Parathyroid adenoma (tissue), 2 donors: Measurements from ENCODE around the gene PSMB5.

Experiments
- H2AFZ ChIP-seq: fragments of 300-600 bp; sonication (generic); one replicate; pipeline ENCODE4 v1.7.0; 2017; ENCODE audit warnings: antibody characterized with exemption, mild to moderate bottlenecking
- H3K27ac ChIP-seq: fragments of 300-600 bp; sonication (generic); one replicate; pipeline ENCODE4 v1.7.0; 2017
- H3K27me3 ChIP-seq: fragments of 300-600 bp; sonication (generic); one replicate; pipeline ENCODE4 v1.7.0; 2017; ENCODE audit warnings: low read length; ENCODE audit not compliant: control insufficient read depth, insufficient read depth
- H3K36me3 ChIP-seq: fragments of 300-600 bp; sonication (generic); one replicate; pipeline ENCODE4 v1.7.0; 2017; ENCODE audit warnings: low read length; ENCODE audit not compliant: control insufficient read depth, insufficient read depth
- H3K4me1 ChIP-seq: fragments of 300-600 bp; sonication (generic); one replicate; pipeline ENCODE4 v1.7.0; 2017; ENCODE audit warnings: control low read depth
- H3K4me2 ChIP-seq: fragments of 300-600 bp; sonication (generic); one replicate; pipeline ENCODE4 v1.7.0; 2017; ENCODE audit warnings: low read length
- H3K4me3 ChIP-seq: fragments of 300-600 bp; sonication (generic); one replicate; pipeline ENCODE4 v1.7.0; 2017; ENCODE audit warnings: low read depth, low read length
- H3K79me2 ChIP-seq: fragments of 300-600 bp; sonication (generic); one replicate; pipeline ENCODE4 v1.7.0; 2017; ENCODE audit warnings: control low read depth
- H3K9ac ChIP-seq: fragments of 300-600 bp; sonication (generic); one replicate; pipeline ENCODE4 v1.7.0; 2017; ENCODE audit warnings: mild to moderate bottlenecking
- H3K9me3 ChIP-seq: fragments of 300-600 bp; sonication (generic); one replicate; pipeline ENCODE4 v1.7.0; 2017; ENCODE audit warnings: low read length; ENCODE audit not compliant: control insufficient read depth
- CTCF ChIP-seq: fragments of 300-600 bp; sonication (generic); IDR thresholded peaks from one replicate; pipeline ENCODE4 v1.7.0; 2017; ENCODE audit warnings: antibody characterized with exemption, mild to moderate bottlenecking
- donor health status: primary hyperparathyroidism.

The PSMB5 gene

GRCh38 chr14:23066855-23067744 is 32.4 kb upstream of the PSMB5 start:
- Histone ChIP-seq H3K4me2 (no peak overlapping the region), H3K9ac (no peak overlapping the region), H3K4me1 (peaks cover 17% of the 10 kb centered on the region), H3K27ac (no peak overlapping the region), H3K36me3 (no peaks in the 10 kb centered on the region), H3K27me3 (no peaks in the 10 kb centered on the region), H2AFZ (no peak overlapping the region), H3K79me2 (peaks cover 11% of the 10 kb centered on the region), H3K9me3 (no peaks in the 10 kb centered on the region), H3K4me3 (no peak overlapping the region)
- no peak for TF ChIP-seq CTCF

DNA sequence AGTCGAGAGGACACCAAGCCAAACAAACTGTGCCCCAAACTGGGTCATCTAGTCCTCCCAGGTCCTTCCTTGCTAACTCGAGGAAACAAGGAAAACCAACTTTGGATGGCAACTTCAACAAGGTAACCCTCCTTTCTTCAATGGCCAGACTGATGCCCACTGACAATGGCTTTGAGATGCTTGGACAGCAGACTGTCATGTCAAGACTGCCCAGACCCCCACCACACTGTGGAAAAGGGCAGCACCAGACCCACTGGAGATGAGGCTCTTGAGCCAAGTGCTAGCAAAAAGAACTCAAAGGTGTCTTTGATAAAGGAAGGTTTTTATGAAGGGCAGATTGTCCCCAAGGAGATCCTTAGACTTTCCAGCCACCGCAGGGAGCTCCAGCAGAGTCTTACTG is 31.7 kb upstream of the PSMB5 start:
- no peak overlapping the region for H2AFZ ChIP-seq
- no peaks in the 10 kb centered on the region for H3K36me3 ChIP-seq
- no peak overlapping the region for H3K27ac ChIP-seq
- no peak for TF ChIP-seq CTCF
- H3K4me2 ChIP-seq = no peak overlapping the region
- peaks cover 16% of the 10 kb centered on the region for H3K4me1 ChIP-seq
- no peak overlapping the region for H3K4me3 ChIP-seq
- H3K27me3 ChIP-seq = no peaks in the 10 kb centered on the region
- H3K79me2 ChIP-seq = peaks cover 11% of the 10 kb centered on the region
- no peak overlapping the region for H3K9ac ChIP-seq
- H3K9me3 ChIP-seq = no peaks in the 10 kb centered on the region

DNA sequence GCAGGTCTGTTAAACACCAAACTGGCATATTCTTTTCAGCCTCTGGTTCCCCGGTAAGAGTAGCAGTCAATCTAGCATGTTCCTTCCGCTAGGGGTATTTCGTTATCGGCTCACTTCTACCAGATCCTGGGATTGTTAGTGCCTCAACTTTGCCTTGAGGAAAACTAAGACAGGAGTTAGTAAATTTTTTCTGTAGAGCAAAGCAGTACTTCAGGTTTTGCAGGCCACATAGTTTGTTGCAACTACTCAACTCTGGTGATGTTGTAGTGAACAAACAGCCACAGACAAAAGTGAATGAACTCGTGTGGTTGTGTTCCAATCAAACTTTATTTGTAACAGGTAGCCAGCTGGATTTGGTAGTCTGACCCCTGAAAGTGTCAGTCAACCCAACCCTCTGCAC is 28.9 kb upstream of the PSMB5 start:
- Histone ChIP-seq H3K79me2 (peaks cover 11% of the 10 kb centered on the region), H3K27ac (no peak overlapping the region), H3K4me2 (no peak overlapping the region), H3K36me3 (no peaks in the 10 kb centered on the region), H3K9ac (no peak overlapping the region), H2AFZ (no peak overlapping the region), H3K27me3 (no peaks in the 10 kb centered on the region), H3K9me3 (no peaks in the 10 kb centered on the region), H3K4me1 (peaks cover 6% of the 10 kb centered on the region), H3K4me3 (no peak overlapping the region)
- no peak for TF ChIP-seq CTCF

GRCh38 chr14:23062002-23062401 is 27.3 kb upstream of the PSMB5 start:
- H2AFZ ChIP-seq = no peak overlapping the region
- peaks cover 11% of the 10 kb centered on the region for H3K79me2 ChIP-seq
- H3K4me3 ChIP-seq = no peak overlapping the region
- H3K4me1 ChIP-seq = peaks cover 7% of the 10 kb centered on the region
- H3K9ac ChIP-seq = no peak overlapping the region
- H3K4me2 ChIP-seq = peak overlapping the region; percentile 42
- TF ChIP-seq CTCF = no peak
- H3K36me3 ChIP-seq = no peaks in the 10 kb centered on the region
- no peaks in the 10 kb centered on the region for H3K9me3 ChIP-seq
- H3K27ac ChIP-seq = peak overlapping the region; percentile 46
- no peaks in the 10 kb centered on the region for H3K27me3 ChIP-seq
